Muscle layer of duodenum (tissue), 2 donors: ENCODE measurements around the gene SYNRG.
A peak's percentile ranks its signal among the peaks of the same experiment; 100 is the strongest.
"Not testable (repeated sequence)": the region's sequence is repeated elsewhere in the genome, so short reads cannot be mapped to it uniquely, and the experiment has no call there.

ENCODE experiments used
- H3K27ac ChIP-seq: one replicate; pipeline ENCODE4 v1.7.0; 2013; ENCODE audit warnings: mild to moderate bottlenecking, low read length
- H3K27me3 ChIP-seq: one replicate; pipeline ENCODE4 v1.7.0; 2013; ENCODE audit warnings: low read depth, mild to moderate bottlenecking, control low read depth, low read length
- H3K36me3 ChIP-seq, 2 donors: one replicate each; pipeline ENCODE4 v1.7.0; 2013; ENCODE audit warnings: low read length in 2 of 2, control low read depth in 1 of 2, mild to moderate bottlenecking in 1 of 2; ENCODE audit not compliant: insufficient read depth in 2 of 2, control insufficient read depth in 1 of 2
- H3K4me1 ChIP-seq, 2 donors: one replicate each; pipeline ENCODE4 v1.7.0; 2013; ENCODE audit warnings: low read length in 2 of 2, mild to moderate bottlenecking in 2 of 2, control low read depth in 1 of 2, moderate library complexity in 1 of 2; ENCODE audit not compliant: insufficient read depth in 2 of 2, control insufficient read depth in 1 of 2
- H3K4me3 ChIP-seq, 2 donors: one replicate each; pipeline ENCODE4 v1.7.0; 2013; ENCODE audit warnings: low read length in 2 of 2, low read depth in 1 of 2, mild to moderate bottlenecking in 1 of 2
- H3K9me3 ChIP-seq, 2 donors: one replicate each; pipeline ENCODE4 v1.7.0; 2013; ENCODE audit warnings: low read length in 2 of 2, control low read depth in 1 of 2, mild to moderate bottlenecking in 1 of 2; ENCODE audit not compliant: control insufficient read depth in 1 of 2
- donor health status: healthy.

SYNRG gene

DNA sequence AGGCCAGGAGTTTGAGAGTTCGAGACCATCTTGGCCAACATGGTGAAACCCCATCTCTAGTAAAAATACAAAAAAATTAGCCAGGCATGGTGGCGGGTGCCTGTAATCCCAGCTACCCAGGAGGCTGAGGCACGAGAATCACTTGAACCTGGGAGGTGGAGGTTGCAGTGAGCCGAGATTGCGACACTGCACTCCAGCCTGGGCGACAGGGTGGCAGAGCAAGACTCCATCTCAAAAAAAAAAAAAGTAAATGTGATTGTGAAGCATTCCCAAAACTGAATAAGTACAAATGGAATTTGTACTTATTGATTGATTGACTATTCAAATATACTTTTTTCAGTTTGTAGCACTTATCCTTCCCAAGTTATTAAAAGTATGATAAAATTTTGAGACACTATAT is 7.2 kb upstream of the SYNRG start:
- not testable (repeated sequence) for H3K27ac ChIP-seq, H3K27me3 ChIP-seq, H3K4me1 ChIP-seq, H3K9me3 ChIP-seq, H3K4me3 ChIP-seq
- peaks cover 41 to 77% of the 10 kb centered on the region in 2 donors for H3K36me3 ChIP-seq

DNA sequence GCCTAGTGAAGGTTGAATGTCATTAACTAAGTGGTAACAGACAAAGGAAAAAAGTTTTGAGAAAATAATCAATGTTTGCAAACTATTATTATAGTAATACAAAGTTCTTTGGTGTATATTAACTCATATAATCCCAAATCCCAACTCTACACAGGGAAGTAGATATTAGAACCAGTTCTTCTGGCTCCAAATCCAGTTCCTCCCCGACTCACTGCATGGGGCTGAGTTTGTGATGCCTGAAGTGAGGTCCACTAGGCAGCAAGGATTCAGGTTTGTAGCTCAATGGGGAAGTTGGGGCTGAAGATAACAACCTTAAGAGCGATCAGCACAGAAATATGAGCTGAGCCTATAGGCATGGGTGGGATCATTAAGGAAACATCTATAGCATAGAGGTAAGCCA is 5.6 kb upstream of the SYNRG start:
- no peaks in the 10 kb centered on the region for H3K4me1 ChIP-seq
- H3K27me3 ChIP-seq, result no peaks in the 10 kb centered on the region
- H3K4me3 ChIP-seq, result no peak overlapping the region
- H3K9me3 ChIP-seq, result no peaks in the 10 kb centered on the region
- H3K36me3 ChIP-seq, result peaks cover 28 to 62% of the 10 kb centered on the region in 2 donors
- no peak overlapping the region for H3K27ac ChIP-seq

DNA sequence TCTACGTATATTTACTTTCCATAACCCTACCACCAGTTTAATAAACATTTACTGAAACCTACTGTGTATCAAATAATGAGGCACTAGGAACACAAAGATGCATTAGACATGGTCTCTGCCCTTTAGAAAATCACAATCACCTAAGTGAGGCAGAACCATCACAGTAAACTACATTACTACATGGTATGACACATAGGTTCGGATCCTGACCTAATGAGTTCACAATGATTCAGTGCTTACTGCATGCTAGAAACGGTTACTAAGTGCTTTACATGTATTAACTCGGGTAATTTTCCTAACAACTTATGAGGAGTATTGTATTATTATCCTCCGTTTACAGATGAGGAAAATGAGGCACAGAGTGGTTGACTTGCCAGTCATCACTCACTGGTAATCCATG is 5.2 kb upstream of the SYNRG start:
- no peak overlapping the region for H3K27ac ChIP-seq
- H3K9me3 ChIP-seq, result no peaks in the 10 kb centered on the region
- H3K4me3 ChIP-seq, result no peak overlapping the region
- no peaks in the 10 kb centered on the region for H3K27me3 ChIP-seq
- peaks cover 28 to 58% of the 10 kb centered on the region in 2 donors for H3K36me3 ChIP-seq
- H3K4me1 ChIP-seq, result no peaks in the 10 kb centered on the region

DNA sequence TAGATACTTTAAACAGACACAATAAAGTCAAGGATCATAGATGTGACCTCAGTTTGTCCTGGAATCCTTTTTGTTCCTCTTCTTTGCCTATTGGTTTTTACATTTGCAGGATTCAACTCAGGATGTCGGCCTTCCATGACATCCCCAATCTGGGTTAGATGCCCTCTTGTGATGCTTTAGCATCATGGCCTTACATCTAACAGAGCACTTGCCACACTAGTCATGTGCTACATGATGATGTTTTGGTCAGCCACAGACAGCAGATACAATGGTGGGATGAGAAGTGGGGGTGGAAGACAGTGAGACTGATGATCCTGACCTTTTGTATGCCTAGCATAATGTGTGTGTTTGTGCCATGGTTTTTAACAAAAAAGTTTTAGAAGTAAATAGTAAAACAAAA is 1.8 kb upstream of the SYNRG start:
- H3K27ac ChIP-seq, result no peak overlapping the region
- peaks cover 16 to 38% of the 10 kb centered on the region in 2 donors for H3K36me3 ChIP-seq
- no peaks in the 10 kb centered on the region for H3K27me3 ChIP-seq
- H3K4me1 ChIP-seq, result peaks cover 0 to 10% of the 10 kb centered on the region in 2 donors
- H3K9me3 ChIP-seq, result no peaks in the 10 kb centered on the region
- H3K4me3 ChIP-seq, result no peak overlapping the region

DNA sequence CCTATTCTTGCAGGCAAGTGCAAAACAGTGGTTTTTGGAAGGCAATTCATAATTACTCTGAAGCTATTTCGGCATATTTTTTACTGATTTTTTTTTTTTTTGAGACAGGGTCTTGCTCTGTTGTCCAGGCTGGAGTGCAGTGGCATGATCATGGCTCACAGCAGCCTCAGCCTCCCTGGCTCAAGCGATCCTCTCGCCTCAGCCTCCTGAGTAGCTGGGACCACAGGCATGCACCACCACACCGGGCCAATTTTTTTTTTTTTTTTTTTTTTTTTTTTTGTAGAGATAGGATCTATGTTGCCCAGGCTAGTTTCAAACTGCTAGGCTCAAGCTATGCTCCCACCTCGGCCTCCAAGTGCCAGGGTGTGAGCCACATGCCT is 813 bp upstream of the SYNRG start:
- not testable (repeated sequence) for H3K27me3 ChIP-seq, H3K4me1 ChIP-seq, H3K9me3 ChIP-seq
- Histone ChIP-seq H3K4me3 (peak overlapping the region; percentile 85 to 98), H3K36me3 (peaks cover 16 to 33% of the 10 kb centered on the region in 2 donors), H3K27ac (peak overlapping the region; percentile 45)

DNA sequence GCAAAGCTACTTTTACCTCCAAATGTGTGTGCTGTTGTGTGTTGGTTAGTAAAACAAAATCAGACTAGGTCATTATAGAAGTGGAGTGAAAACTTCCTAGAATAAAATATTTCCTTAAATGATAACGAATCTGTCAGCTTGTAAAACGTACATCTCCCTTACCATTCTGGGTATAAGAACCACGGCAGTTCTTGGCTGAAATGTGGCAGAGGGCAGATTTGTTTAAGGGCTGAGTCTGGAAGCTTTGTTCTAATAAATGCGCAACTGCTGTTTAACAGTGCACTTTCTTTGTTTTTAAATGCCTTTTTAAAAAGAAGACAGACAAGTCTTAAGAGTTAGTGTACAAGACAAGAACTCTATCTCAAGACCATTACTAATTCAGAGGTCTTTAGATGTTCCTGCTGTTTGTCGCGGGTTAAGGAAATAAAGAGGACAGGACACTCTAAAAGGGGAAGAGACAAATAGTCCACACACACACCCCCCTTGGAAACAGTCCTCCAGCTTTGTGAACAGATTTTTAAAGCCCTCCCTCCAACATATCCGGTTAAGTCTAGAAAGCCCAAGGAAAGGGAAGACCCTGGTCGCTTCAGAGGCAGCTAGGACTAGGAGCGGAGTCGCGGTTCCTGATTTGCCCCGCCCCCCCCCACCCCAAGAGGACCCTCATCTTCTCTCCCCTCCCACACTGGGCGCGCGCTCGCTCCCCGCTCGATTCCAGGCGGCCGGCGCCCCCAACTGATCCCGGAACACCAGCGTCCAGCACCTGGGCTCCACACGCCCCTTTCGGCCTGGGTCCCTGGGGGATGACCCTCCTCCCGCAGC is 658 bp downstream of the SYNRG start:
- Histone ChIP-seq H3K27ac (peak overlapping the region; percentile 64), H3K9me3 (no peaks in the 10 kb centered on the region), H3K36me3 (peaks cover 1 to 19% of the 10 kb centered on the region in 2 donors), H3K4me3 (peak overlapping the region; percentile 85 to 98), H3K27me3 (no peaks in the 10 kb centered on the region), H3K4me1 (peaks cover 0 to 10% of the 10 kb centered on the region in 2 donors)

DNA sequence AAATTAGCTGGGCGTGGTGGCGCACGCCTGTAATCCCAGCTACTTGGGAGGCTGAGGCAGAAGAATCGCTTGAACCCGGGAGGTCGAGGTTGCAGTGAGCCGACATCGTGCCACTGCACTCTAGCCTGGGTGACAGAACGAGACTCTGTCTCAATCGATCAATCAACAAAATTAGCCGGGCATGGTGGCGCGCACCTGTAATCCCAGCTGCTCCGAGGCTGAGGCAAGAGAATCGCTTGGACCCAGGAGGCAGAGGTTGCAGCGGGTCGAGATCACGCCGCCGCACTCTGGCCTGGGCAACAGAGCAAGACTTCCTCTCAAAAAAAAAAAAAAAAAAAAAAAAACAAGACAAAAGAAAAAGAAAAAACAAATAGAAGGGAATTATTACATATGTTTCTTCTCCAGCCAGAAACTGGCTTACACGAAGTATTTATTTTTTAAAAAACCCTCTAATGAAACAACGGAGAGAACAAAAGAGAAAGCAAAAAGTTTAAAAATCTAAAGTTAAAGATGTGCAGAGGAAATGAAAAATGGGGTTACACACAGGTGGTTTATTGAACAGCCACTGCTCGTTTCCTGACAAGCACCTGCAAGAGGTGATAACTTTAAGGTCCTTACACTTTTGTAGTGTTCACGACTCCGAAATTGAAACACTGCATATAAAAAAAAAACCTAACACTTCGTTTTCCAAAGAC is 1.4 kb downstream of the SYNRG start:
- Histone ChIP-seq H3K4me1 (peaks cover 0 to 10% of the 10 kb centered on the region in 2 donors), H3K36me3 (peaks cover 0 to 11% of the 10 kb centered on the region in 2 donors), H3K27me3 (no peaks in the 10 kb centered on the region), H3K9me3 (no peaks in the 10 kb centered on the region), H3K27ac (peak overlapping the region; percentile 64), H3K4me3 (peak overlapping the region; percentile 85 to 98)

DNA sequence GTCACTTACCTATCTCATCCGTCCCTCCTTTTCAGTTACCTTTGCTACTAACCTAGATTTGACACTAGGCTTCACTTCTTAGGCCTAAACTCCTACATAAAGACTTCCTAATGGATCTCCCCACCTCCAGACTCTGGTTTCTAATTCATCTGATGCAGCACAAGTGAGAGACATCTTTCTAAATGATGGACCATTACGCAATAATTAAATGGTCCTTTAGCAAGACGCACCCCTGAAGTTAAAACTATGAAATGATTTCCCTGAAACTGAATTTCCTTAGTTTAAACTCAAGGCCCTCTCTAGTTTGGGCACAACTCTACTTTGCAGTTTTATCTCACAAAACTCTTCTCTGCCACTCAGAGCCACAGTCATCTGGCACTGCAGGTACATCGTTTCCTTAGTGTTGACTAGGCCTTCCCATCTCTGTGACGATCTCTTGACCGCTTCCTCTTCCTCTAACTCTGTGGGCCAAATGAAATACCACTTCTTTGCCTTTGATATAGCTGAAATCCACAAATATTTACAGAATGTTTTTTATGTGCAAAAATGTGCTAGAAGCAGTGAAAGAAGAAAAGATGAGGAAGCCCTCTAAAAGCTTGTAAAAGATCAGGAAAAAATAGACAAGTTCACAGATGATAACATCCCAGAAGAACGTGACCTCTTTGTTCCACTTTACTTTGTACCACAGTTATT is 3.3 kb downstream of the SYNRG start:
- Histone ChIP-seq H3K27ac (no peak overlapping the region), H3K4me3 (no peak overlapping the region), H3K36me3 (peaks cover 0 to 3% of the 10 kb centered on the region in 2 donors), H3K27me3 (no peaks in the 10 kb centered on the region), H3K9me3 (no peaks in the 10 kb centered on the region), H3K4me1 (peaks cover 0 to 10% of the 10 kb centered on the region in 2 donors)

DNA sequence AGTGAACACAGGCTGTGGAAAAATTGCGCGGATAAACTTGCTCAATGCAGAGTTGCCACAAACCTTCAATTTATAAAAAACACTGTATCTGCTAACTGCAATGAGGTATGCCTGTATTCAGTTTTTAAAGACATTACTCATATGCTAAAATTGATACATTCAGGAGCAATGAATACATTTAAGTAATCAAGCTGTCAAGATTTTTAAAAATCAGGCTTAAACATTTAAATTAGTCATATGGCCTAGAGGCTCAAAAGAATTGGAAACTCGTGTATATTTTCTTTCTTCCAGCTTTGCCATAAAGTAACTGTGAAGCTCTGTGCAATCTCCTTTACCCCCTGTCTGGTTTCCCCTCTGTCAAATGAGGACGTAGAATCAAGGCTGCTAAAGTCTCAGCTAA is 4.1 kb downstream of the SYNRG start:
- Histone ChIP-seq H3K4me3 (no peak overlapping the region), H3K4me1 (peaks cover 0 to 10% of the 10 kb centered on the region in 2 donors), H3K27me3 (no peaks in the 10 kb centered on the region), H3K27ac (no peak overlapping the region), H3K36me3 (peaks cover 3 to 6% of the 10 kb centered on the region in 2 donors), H3K9me3 (no peaks in the 10 kb centered on the region)

DNA sequence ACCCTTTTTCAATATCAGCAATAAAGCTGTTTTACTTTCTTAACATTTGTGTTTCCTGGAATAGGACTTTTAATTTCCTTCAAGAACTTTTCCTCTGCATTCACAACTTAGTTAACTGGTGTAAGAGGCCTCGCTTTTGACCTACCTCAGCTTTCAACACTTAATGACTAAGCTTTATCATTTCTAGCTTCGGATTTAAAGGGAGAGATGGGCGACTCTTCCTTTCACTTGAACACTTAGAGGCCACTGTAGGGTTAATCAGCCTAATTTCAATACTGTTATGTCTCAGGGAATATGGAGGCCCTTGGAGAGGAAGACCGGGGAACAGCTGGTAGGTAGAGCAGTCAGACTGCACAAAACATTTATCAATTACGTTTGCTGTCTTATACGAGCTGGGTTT is 4.7 kb downstream of the SYNRG start:
- Histone ChIP-seq H3K4me3 (no peak overlapping the region), H3K27me3 (no peaks in the 10 kb centered on the region), H3K36me3 (peaks cover 3 to 10% of the 10 kb centered on the region in 2 donors), H3K9me3 (no peaks in the 10 kb centered on the region), H3K27ac (no peak overlapping the region), H3K4me1 (peaks cover 0 to 10% of the 10 kb centered on the region in 2 donors)

DNA sequence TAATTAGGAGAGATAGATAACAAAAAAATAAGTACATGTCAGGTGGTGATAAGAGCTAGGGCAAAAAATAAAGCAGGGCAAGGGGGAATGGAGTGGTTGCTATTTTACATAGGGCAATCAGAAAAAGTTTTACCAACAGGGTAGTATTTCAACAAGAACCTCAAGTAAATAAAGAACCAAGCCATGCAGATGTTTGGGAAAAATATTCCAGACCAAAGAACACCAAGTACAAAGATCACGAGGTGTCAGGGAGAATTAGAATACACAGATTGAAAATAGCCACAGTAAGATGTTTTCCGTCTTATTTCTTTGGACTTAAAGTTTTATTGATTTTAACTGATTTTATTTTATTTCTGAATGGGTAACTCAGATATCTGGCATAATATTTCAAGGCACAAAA is 11.1 kb downstream of the SYNRG start:
- Histone ChIP-seq H3K27me3 (no peaks in the 10 kb centered on the region), H3K27ac (no peak overlapping the region), H3K4me3 (no peak overlapping the region), H3K9me3 (no peaks in the 10 kb centered on the region), H3K36me3 (peaks cover 48 to 49% of the 10 kb centered on the region in 2 donors), H3K4me1 (no peaks in the 10 kb centered on the region)
